Measurements from ENCODE around the gene CARD14.
"Not testable (repeated sequence)": the region's sequence is repeated elsewhere in the genome, so short reads cannot be mapped to it uniquely, and the experiment has no call there.

CARD14 gene

DNA sequence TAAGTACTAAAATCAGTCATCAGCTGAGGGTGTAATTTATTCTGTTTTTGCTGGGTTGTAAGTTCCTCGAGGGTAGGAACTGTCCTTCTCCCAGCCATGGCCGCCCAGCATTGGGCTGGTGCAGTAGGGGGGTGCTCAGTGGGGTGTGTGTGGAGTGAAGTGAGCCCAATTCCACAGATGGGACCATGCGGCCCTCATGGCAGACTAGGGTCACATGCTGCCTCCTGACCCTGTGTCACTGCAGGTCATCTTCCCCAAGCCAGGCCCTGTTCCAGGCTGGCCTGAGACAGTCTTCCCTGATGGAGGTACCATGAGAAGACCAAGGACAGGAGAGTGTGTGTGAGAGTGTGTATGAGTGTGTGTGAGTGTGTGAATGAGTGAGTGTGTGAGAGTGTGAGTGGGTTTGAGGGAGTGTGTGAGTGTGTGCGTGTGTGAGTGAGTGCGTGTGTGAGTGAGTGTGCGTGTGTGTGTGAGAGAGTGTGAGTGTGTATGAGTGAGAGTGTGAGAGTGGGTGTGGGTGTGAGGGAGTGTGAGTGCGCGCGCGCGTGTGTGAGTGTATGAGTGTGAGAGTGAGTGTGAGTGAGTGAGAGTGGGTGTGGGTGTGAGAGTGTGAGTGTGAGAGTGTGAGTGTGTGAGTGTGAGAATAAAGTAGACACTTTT, 54.1 kb downstream of the CARD14 start:
- no peak for DNase-seq (ENCODE audit: low read depth in 1 of 2, low spot score in 1 of 2)

DNA sequence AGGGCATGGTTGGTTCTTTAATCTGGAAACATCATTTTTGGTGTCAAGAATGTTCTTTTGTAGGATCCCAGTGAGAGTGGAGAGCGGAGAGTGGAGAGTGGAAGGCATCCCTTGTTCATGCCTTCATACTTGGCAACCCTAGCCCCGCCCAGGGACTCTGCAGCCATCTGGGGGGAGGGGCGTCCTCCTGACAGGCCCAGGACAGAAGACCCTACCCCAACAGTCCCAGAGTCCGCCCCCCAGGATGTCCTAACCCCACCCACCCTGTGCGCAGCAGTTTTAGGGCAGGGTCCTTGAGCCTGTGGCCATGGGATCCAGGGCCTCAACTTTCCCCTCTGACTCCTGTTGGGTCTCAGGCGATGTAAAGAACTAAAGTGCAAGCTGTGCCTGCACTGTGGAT, 54.9 kb downstream of the CARD14 start:
- DNase-seq (ENCODE audit: low read depth in 1 of 2, low spot score in 1 of 2), result no peak

DNA sequence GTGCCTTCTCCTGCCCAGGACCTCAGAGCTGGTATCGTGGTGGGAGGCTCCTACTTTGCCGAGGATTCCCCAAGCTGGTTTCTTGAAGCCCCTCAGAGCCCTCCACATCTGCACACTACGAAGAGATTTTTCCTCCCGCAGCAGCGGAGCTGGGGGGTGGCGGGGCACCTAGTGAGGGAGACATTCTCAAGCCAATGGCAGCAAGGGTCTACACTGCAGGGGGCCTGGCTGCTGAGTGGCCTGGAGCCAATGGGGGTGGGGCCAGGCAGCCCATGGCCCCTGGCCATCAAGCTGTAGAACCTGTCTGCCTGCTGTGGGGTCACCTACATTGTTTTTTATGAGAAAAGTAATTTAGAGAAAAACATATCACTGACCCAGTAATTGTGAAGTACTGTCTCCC, 55.4 kb downstream of the CARD14 start:
- DNase-seq (ENCODE audit: low read depth in 1 of 2, low spot score in 1 of 2), result no peak

DNA sequence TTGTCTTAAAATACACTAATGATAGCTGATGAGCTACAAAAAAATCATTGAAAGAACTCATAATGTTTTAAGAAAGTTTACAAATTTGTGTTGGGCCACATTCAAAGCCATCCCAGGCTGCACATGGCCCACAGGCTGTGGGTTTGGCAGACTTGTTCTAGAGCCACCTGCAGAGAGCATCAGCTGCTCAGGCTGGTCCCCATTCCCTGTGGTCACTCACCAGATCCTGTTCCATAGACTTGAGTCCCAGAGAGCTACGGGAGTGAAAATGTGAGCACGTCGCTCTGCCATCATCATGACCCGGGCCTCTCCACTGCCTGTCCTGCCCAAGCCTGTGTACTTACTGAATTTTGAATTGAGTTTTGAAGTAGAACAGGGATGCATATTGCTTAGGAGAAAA, 57.3 kb downstream of the CARD14 start:
- no peak for DNase-seq (ENCODE audit: low read depth in 1 of 2, low spot score in 1 of 2)

DNA sequence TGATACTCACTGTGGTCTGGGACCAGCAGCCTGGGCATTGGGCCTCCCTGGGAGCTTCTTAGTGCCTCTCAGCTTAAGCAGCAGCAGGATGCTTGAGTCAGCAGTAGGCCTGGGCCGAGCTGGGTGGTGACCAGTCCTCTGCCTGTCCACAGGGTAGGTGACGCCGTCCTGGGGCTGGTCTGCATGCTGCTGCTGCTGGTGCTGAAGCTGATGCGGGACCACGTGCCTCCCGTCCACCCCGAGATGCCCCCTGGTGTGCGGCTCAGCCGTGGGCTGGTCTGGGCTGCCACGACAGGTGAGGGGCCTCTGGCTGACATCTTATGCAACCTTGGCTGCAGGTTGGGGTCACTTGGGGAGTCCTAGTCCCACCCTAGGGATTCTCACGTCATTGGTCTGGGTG, 57.8 kb downstream of the CARD14 start:
- DNase-seq (ENCODE audit: low read depth in 1 of 2, low spot score in 1 of 2), result no peak

DNA sequence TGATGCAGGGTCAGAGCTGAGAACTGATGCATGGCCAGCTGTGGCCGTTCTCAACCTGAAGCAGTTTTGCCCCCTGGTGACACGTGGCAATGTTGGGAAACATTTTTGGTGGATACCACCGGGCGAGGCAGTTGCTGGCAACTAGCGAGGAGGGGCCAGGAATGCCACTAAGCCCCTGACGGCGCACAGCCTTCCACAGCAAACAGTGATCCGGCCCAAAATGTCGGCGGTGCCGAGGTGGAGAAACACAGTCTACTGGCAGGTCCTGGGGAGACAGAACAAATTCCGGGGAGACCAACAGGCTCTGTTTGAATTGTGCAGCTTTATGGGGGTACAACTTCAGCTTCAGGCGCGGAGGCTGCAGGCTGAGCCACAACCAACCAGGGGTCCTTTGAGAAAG, 58.6 kb downstream of the CARD14 start:
- no peak for DNase-seq (ENCODE audit: low read depth in 1 of 2, low spot score in 1 of 2)

DNA sequence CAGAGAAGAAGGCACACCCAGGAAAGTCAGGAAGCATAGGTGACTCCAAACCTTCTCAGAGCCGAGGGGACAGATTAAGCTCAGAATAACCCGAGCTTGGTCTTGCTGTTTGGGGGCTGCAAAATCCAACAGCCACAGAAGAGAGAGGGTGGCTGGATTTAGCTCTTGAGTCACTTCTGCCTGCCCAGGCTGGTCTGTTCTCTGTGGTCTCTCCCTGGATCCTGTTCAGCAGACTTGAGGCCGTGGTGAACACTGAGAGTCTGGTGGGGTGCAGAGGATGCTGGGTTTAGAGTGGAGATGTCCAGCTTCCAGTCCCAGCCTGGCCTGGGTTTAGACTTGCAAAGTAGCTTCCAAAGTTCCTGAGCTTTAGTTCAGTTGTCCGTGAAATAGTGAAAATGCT, 59.2 kb downstream of the CARD14 start:
- no peak for DNase-seq (ENCODE audit: low read depth in 1 of 2, low spot score in 1 of 2)

DNA sequence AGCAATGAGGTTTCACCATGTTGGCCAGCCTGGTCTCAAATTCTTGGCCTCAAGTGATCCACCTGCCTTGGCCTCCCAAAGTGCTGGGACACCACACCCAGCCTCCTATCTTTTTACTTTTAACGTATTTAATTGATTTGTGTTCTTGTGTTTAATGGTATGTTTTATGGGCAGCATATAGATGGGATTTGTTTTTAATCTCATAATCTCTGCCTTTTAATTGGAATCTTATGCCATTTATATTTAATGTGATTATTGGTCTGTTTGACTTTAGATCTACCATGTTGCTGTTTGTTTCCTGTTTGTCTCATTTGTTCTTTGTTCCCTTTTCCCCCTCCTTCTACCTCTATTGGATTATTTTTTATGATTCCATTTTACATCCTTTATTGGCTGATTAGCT, 62.6 kb downstream of the CARD14 start:
- no peak for DNase-seq (ENCODE audit: low read depth in 1 of 2, low spot score in 1 of 2)

DNA sequence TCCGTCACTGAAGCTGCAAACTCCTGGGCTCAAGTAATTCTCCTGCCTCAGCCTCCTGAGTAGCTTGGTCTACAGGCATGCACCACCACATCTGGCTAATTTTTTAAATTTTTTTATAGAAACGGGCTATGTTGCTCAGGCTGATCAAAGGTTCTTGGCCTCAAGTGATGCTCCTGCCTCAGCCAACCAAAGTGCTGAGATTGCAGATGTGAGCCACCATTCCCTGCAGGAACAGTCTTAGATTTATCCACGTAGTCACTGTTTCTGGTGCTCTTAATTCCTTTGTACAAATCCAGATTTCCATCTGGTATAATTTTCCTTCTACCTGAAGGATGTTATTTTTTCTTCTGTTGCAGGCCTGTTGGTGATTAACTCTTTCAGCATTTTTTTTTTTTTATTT, 63.4 kb downstream of the CARD14 start:
- DNase-seq (ENCODE audit: low read depth in 1 of 2, low spot score in 1 of 2), result no peak

DNA sequence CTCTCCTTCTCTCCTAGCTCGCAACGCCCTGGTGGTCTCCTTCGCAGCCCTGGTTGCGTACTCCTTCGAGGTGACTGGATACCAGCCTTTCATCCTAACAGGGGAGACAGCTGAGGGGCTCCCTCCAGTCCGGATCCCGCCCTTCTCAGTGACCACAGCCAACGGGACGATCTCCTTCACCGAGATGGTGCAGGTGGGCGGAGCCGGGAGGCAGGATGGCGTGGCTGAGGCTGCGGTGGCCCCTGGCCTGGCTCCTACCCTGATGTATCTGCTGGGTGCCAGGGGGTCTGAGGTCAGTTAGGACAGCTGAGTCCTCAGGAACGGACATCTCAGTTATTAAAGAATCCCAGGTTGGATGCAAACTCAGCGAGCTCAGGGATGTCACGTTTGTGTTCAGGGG, 67.1 kb downstream of the CARD14 start:
- DNase-seq (ENCODE audit: low read depth in 1 of 2, low spot score in 1 of 2), result no peak

DNA sequence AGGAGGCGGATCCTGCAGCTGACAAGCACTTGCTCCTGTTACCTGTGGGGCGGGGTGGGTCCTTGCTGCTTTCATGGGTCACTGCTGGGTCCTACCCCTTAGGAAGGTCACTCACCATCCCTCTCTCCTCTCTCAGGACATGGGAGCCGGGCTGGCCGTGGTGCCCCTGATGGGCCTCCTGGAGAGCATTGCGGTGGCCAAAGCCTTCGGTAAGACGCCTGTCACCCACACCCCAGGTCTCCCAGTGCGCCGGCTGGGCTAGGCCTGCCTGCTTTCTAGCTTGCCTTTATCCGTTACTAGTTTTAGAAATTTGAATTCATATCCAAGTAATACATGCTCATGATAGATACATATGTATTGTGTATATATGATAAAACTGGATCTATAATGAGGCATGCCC, 67.6 kb downstream of the CARD14 start:
- no peak for DNase-seq (ENCODE audit: low read depth in 1 of 2, low spot score in 1 of 2)

DNA sequence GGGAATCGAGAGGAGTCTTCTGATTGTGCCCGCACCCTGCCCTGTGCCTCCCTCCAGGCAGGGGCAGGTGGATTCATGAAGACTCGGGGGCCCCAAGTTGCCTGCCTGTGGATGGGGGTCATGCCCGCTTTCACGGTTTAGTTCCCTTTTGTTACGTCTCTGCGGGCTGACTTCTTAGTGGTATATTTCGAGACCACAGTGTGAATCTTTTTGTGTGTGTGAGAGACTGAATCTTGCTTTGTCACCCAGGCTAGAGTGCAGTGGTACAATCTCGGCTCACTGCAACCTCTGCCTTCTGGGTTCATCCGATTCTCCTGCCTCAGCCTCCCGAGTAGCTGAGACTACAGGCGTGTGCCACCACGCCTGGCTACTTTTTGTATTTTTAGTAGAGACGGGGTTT, 72.7 kb downstream of the CARD14 start:
- no peak for DNase-seq (ENCODE audit: low read depth in 1 of 2, low spot score in 1 of 2)

DNA sequence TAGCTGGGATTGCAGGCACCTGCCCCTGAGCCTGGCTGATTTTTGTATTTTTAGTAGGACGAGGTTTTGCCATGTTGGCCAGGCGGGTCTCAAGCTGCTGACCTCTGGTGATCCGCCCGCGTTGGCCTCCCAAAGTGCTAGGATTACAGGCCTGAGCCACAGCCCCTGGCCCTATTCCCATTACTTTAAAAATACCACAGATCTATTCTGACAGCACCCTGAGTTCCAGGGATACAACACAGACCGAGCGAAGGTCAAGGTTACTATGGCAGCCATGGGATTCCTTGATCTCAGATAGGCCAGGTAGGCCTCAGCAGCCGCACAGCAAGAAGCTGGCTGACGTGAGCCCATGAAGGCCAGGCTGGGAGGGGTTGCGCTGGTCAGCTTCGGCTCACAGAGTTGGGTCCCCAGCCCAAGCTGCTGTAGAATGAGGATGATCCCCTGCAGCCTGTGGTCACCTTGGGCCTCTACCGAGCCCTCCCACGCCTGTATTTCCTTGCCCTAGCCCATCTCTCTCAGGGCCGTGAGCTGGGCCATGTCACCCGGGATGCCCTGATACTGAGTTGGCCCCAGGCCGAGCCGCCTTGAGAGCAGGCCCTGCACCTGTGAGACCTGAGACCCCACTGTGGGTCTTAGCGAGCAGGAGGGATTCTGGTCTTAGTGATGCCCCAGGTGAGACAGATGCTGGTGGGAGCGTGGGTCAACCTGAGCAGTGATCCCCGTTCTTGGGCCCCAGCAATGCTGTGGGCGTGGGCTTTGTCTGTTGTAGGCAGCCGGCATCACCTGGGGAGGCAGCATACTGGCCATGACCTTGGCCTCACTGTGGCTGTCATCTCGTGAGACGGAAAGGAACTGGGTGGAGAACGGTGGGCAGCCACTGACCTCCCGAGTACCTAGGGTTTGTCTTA, 74.0 kb downstream of the CARD14 start:
- DNase-seq (ENCODE audit: low read depth in 1 of 2, low spot score in 1 of 2), result no peak

DNA sequence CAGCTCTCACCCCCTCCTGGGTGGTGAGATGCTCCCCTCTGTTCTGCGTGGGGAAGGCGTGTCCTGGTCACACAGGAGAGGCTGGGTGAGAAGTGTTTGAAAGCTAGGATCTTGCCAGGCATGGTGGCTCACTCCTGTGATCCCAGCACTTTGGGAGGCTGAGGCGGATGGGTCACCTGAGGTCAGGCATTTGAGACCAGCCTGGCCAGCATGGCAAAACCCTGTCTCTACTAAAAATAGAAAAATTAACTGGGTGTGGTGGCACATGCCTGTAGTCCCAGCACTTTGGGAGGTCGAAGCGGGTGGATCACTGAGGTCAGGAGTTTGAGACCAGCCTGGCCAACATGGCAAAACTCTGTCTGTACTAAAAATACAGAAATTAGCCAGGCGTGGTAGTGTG, 74.6 kb downstream of the CARD14 start:
- DNase-seq (ENCODE audit: low read depth in 1 of 2, low spot score in 1 of 2), result not testable (repeated sequence)

DNA sequence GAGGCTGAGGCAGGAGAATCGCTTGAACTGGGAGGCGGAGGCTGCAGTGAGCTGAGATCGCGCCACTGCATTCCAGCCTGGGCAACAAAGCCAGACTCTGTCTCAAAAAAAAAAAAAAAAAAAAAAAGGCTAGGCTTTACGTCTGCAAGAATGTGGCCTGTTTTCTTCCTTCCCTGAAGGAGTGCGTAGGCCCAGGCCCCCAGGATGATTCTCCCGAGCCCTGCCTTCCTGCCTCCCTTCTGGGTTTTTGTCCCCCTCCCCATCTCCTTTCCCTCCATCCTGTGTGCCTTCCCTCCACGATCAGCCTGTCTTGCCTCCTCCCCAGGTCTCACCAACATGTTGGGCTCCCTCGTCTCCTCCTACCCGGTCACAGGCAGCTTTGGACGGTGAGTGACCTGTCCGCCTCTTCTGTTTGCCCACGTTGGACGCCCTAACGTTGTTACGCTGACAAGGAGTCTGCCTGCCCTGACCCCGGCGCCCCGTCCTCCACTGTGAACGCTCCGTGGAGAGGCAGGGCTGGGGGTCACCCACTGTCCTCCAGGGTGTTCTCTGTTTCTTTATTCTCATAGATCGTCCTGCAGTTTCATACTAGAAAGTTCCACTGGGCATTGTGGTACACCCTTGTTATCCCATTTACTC, 75.2 kb downstream of the CARD14 start:
- no peak for DNase-seq (ENCODE audit: low read depth in 1 of 2, low spot score in 1 of 2)

DNA sequence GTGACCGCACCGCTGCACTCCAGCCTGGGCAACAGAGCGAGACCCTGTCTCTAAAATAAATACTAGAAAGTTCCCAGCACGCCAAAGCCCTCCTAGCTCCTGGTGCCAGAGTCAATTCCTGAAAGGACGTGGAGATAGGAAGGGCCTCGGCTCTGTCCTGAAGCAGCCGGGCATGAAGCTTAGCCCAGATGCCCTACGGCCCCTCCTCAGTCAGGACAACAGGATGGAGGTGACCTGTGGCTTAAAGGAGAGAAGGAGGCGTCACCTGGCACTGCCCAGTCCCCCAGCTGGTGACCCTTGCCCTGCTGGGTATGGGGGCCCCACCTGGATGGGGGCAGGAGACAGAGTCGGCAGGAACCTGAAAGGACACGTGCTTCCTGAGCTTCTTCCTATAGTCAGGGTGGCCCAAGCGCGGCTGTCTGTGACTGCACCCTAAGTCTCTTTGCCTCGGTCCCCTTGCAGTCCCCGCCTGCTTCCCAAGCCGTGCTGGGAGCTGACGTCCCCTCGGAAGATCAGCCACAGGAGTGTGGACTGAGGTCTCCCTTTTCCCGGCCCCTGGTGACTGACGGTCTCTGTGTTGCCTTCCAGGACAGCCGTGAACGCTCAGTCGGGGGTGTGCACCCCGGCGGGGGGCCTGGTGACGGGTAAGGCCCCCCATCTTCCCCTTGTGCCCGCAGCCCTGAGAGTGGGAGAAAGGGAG, 75.9 kb downstream of the CARD14 start:
- no peak for DNase-seq (ENCODE audit: low read depth in 1 of 2, low spot score in 1 of 2)

DNA sequence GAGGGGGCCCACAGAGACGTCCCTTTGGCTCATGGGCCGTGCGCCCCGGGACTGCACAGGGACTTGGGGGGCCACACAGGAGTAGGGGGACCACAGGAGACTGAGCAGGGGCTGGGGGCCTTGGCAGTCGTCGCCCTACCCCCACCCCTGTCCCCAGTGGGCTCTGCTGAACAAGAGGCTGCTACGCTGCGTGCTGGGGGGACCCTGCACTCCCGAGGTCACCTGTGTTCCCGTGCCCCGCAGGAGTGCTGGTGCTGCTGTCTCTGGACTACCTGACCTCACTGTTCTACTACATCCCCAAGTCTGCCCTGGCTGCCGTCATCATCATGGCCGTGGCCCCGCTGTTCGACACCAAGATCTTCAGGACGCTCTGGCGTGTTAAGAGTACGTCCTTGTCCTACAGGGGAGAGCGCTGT, 76.4 kb downstream of the CARD14 start:
- DNase-seq (ENCODE audit: low read depth in 1 of 2, low spot score in 1 of 2), result no peak

DNA sequence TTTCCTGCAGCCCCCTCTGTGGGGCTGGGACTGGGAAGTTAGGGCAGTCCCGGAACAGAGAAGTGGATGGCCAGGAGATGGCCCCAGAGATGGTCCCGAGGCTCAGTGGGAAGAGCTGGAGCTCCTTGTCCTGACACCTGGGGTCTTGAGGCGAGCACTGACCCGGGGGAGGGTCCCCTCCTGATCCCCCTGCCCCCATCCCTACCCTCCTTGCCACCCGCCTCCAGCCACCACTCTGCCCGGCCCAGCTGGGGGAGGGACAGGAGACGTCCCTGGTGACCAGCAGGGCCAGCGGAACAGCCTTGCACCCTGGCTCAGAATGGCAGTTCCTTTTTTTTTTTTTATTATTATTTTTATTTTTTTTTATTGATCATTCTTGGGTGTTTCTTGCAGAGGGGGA, 76.9 kb downstream of the CARD14 start:
- no peak for DNase-seq (ENCODE audit: low read depth in 1 of 2, low spot score in 1 of 2)

DNA sequence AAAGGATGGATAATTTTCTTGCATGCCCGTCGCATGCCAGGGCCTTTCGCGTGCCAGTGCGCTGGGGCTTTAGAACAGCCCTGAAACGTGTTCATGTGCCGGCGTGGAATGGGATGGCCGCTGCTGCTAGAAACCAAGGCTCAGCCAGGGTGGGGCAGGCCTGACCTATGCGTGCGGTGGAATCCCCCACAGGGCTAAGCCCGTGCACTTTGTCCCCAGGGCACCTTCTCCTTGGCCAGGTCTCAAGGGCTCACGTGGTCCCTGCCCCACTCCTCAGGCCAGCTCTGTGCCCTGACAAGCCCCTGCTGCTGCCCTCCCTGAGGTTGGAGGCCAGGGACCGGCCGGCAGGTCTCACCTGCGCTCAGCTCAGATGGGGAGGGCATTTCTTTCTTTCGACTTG, 77.7 kb downstream of the CARD14 start:
- DNase-seq (ENCODE audit: low read depth in 1 of 2, low spot score in 1 of 2), result no peak

DNA sequence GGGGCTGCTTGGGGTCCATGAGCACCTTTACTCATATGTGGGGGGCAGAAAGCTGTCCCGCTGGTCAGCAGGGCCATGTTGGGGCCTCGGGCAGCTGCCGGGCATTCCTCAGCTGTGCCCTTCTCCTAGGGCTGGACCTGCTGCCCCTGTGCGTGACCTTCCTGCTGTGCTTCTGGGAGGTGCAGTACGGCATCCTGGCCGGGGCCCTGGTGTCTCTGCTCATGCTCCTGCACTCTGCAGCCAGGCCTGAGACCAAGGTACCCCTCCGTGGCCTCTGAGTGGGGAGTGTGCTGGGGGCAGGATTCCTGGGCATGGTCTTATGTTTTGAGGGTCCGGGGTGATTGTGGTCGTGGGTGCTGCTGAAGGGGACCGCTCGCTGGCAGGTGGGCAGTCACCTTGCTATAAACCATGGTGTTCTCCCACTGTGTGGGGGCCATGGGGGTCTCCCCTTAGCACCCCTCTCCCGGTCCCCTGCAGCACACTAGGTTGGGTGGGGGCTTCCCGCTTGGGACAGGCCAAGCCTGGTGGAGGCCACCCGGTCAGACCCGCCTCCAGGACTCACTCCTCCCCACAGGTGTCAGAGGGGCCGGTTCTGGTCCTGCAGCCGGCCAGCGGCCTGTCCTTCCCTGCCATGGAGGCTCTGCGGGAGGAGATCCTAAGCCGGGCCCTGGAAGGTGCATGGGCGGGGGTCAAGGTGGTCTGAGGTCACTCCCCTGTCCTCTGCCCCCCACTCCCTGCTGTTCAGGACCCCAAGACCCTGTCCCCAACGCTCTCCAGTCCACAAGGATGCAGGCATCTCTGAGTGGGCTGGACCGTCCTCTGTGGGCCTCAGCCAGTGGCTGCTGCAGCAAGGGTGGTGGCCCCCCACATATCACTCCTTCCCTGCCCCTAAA, 78.4 kb downstream of the CARD14 start:
- no peak for DNase-seq (ENCODE audit: low read depth in 1 of 2, low spot score in 1 of 2)
